Endothelial cell of umbilical vein (primary cell): ENCODE data around the gene MT1F.

Experiments used
- EZH2 ChIP-seq: IDR thresholded peaks from 2 replicates; pipeline ENCODE4 v1.6.1; 2012; ENCODE audit warnings: borderline replicate concordance, low read depth, mild to moderate bottlenecking, moderate library complexity, low read length, inconsistent platforms; ENCODE audit not compliant: severe bottlenecking
- FOS ChIP-seq: IDR thresholded peaks from 2 replicates; pipeline ENCODE4 v1.6.1; 2011; ENCODE audit warnings: mild to moderate bottlenecking, low read length, moderate library complexity, borderline replicate concordance; ENCODE audit not compliant: insufficient read depth
- JUN ChIP-seq: IDR thresholded peaks from 2 replicates; pipeline ENCODE4 v1.6.1; 2011; ENCODE audit warnings: borderline replicate concordance, low read depth; ENCODE audit not compliant: insufficient read length, insufficient read depth
- MAX ChIP-seq: IDR thresholded peaks from 2 replicates; pipeline ENCODE4 v1.6.1; 2011; ENCODE audit not compliant: insufficient read depth, insufficient read length
- POLR2A ChIP-seq: IDR thresholded peaks from 2 replicates; pipeline ENCODE4 v1.6.1; 2012; ENCODE audit warnings: low read depth, mild to moderate bottlenecking, control low read depth, low read length
- POLR2AphosphoS5 ChIP-seq: IDR thresholded peaks from 2 replicates; pipeline ENCODE4 v1.6.1; 2012; ENCODE audit warnings: low read depth, mild to moderate bottlenecking, control low read depth, low read length, moderate library complexity; ENCODE audit not compliant: insufficient read depth
- TF ChIP-seq, protein P1 (sequence below), 2 donors: IDR thresholded peaks; 1 replicate in 1 of 2; 2 replicates in 1 of 2; pipeline ENCODE4 v1.5.1; 2011; ENCODE audit warnings: low read length in 2 of 2, mild to moderate bottlenecking in 2 of 2, moderate library complexity in 2 of 2, control low read depth in 1 of 2, inconsistent platforms in 1 of 2, low read depth in 1 of 2; ENCODE audit not compliant: insufficient read depth in 1 of 2; ENCODE audit errors: extremely low read depth in 1 of 2

GRCh38 chr16:56682703-56683397, 25.1 kb downstream of the MT1F start:
- TF ChIP-seq POLR2A = no peak
- TF ChIP-seq, protein P1, sequence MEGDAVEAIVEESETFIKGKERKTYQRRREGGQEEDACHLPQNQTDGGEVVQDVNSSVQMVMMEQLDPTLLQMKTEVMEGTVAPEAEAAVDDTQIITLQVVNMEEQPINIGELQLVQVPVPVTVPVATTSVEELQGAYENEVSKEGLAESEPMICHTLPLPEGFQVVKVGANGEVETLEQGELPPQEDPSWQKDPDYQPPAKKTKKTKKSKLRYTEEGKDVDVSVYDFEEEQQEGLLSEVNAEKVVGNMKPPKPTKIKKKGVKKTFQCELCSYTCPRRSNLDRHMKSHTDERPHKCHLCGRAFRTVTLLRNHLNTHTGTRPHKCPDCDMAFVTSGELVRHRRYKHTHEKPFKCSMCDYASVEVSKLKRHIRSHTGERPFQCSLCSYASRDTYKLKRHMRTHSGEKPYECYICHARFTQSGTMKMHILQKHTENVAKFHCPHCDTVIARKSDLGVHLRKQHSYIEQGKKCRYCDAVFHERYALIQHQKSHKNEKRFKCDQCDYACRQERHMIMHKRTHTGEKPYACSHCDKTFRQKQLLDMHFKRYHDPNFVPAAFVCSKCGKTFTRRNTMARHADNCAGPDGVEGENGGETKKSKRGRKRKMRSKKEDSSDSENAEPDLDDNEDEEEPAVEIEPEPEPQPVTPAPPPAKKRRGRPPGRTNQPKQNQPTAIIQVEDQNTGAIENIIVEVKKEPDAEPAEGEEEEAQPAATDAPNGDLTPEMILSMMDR (IDR thresholded peaks at IDR 0.05; ENCODE audit: extremely low read depth in 1 of 2, insufficient read depth in 1 of 2, low read depth in 1 of 2, low read length in 2 of 2) = no peak
- no peak for TF ChIP-seq POLR2AphosphoS5
- TF ChIP-seq EZH2 = no peak
- TF ChIP-seq JUN = no peak
- no peak for TF ChIP-seq FOS
- TF ChIP-seq MAX = no peak
